ENCODE data around the gene RACK1. TPM values are rescaled to one million over a fixed set of nuclear protein-coding genes. Genes with fewer than 3 reads are reported as not detected.
A peak's percentile ranks its signal among the peaks of the same experiment; 100 is the strongest.

The RACK1 gene
- total and polyA plus RNA-seq, 2 of the 13 experiments (the other 11 are each of a cell fraction or from before 2014, with no cell fraction given): 2,514 to 6,141 TPM

GRCh38 chr5:181223729-181224389 is 19.8 kb downstream of the RACK1 start (continued):
- TF ChIP-seq ZNF142 (CRISPR knock-in tag; IDR thresholded peaks at IDR 0.05): no peak
- TF ChIP-seq TOE1 (CRISPR knock-in tag; IDR thresholded peaks at IDR 0.05): no peak
- TF ChIP-seq, protein P1, sequence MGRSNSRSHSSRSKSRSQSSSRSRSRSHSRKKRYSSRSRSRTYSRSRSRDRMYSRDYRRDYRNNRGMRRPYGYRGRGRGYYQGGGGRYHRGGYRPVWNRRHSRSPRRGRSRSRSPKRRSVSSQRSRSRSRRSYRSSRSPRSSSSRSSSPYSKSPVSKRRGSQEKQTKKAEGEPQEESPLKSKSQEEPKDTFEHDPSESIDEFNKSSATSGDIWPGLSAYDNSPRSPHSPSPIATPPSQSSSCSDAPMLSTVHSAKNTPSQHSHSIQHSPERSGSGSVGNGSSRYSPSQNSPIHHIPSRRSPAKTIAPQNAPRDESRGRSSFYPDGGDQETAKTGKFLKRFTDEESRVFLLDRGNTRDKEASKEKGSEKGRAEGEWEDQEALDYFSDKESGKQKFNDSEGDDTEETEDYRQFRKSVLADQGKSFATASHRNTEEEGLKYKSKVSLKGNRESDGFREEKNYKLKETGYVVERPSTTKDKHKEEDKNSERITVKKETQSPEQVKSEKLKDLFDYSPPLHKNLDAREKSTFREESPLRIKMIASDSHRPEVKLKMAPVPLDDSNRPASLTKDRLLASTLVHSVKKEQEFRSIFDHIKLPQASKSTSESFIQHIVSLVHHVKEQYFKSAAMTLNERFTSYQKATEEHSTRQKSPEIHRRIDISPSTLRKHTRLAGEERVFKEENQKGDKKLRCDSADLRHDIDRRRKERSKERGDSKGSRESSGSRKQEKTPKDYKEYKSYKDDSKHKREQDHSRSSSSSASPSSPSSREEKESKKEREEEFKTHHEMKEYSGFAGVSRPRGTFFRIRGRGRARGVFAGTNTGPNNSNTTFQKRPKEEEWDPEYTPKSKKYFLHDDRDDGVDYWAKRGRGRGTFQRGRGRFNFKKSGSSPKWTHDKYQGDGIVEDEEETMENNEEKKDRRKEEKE (IDR thresholded peaks at IDR 0.05): no peak
- TF ChIP-seq, protein P2, sequence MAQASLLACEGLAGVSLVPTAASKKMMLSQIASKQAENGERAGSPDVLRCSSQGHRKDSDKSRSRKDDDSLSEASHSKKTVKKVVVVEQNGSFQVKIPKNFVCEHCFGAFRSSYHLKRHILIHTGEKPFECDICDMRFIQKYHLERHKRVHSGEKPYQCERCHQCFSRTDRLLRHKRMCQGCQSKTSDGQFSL (CRISPR knock-in tag; IDR thresholded peaks at IDR 0.05): peak; percentile 88
- TF ChIP-seq NR2F6 (IDR thresholded peaks at IDR 0.05): no peak
- TF ChIP-seq NR2F6 (CRISPR knock-in tag; IDR thresholded peaks at IDR 0.05): no peak; the same call in 1 of the 2 replicates
- TF ChIP-seq ZNF619 (CRISPR knock-in tag; IDR thresholded peaks at IDR 0.05): 0 out of 2 replicates have a peak, but pooled peaks have one; percentile 7
- no peak for TF ChIP-seq CBFB (CRISPR knock-in tag; IDR thresholded peaks at IDR 0.05)
- no peak for TF ChIP-seq SUZ12 (IDR thresholded peaks at IDR 0.05; ENCODE audit: low read depth, low read length)
- TF ChIP-seq RFX1 (IDR thresholded peaks at IDR 0.05): peak; percentile 66; the same call in 1 of the 2 replicates
- no peak for TF ChIP-seq NCOA1 (CRISPR knock-in tag; IDR thresholded peaks at IDR 0.05)
- no peak for TF ChIP-seq RARA (CRISPR knock-in tag; IDR thresholded peaks at IDR 0.05)
- TF ChIP-seq, protein P3, sequence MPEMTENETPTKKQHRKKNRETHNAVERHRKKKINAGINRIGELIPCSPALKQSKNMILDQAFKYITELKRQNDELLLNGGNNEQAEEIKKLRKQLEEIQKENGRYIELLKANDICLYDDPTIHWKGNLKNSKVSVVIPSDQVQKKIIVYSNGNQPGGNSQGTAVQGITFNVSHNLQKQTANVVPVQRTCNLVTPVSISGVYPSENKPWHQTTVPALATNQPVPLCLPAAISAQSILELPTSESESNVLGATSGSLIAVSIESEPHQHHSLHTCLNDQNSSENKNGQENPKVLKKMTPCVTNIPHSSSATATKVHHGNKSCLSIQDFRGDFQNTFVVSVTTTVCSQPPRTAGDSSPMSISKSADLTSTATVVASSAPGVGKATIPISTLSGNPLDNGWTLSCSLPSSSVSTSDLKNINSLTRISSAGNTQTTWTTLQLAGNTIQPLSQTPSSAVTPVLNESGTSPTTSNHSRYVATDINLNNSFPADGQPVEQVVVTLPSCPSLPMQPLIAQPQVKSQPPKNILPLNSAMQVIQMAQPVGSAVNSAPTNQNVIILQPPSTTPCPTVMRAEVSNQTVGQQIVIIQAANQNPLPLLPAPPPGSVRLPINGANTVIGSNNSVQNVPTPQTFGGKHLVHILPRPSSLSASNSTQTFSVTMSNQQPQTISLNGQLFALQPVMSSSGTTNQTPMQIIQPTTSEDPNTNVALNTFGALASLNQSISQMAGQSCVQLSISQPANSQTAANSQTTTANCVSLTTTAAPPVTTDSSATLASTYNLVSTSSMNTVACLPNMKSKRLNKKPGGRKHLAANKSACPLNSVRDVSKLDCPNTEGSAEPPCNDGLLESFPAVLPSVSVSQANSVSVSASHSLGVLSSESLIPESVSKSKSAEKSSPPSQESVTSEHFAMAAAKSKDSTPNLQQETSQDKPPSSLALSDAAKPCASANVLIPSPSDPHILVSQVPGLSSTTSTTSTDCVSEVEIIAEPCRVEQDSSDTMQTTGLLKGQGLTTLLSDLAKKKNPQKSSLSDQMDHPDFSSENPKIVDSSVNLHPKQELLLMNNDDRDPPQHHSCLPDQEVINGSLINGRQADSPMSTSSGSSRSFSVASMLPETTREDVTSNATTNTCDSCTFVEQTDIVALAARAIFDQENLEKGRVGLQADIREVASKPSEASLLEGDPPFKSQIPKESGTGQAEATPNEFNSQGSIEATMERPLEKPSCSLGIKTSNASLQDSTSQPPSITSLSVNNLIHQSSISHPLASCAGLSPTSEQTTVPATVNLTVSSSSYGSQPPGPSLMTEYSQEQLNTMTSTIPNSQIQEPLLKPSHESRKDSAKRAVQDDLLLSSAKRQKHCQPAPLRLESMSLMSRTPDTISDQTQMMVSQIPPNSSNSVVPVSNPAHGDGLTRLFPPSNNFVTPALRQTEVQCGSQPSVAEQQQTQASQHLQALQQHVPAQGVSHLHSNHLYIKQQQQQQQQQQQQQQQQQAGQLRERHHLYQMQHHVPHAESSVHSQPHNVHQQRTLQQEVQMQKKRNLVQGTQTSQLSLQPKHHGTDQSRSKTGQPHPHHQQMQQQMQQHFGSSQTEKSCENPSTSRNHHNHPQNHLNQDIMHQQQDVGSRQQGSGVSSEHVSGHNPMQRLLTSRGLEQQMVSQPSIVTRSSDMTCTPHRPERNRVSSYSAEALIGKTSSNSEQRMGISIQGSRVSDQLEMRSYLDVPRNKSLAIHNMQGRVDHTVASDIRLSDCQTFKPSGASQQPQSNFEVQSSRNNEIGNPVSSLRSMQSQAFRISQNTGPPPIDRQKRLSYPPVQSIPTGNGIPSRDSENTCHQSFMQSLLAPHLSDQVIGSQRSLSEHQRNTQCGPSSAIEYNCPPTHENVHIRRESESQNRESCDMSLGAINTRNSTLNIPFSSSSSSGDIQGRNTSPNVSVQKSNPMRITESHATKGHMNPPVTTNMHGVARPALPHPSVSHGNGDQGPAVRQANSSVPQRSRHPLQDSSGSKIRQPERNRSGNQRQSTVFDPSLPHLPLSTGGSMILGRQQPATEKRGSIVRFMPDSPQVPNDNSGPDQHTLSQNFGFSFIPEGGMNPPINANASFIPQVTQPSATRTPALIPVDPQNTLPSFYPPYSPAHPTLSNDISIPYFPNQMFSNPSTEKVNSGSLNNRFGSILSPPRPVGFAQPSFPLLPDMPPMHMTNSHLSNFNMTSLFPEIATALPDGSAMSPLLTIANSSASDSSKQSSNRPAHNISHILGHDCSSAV (CRISPR knock-in tag; IDR thresholded peaks at IDR 0.05; ENCODE audit: borderline replicate concordance): 0 out of 2 replicates have a peak, but pooled peaks have one; percentile 53

Measured in HepG2 (cell line).